Fibroblast of lung (primary cell): ENCODE results near the gene OR5K4. TPM values are rescaled to one million over a fixed set of nuclear protein-coding genes. Genes with fewer than 3 reads are reported as not detected.
"Not testable (repeated sequence)": the region's sequence is repeated elsewhere in the genome, so short reads cannot be mapped to it uniquely, and the experiment has no call there.

Source experiments
- DNase-seq, 2 donors: peaks; one replicate each; pipeline versions ENCODE4 v3.0.0 to v3.0.0-alpha.2; 2010; ENCODE audit warnings: low read depth in 2 of 2
- H2AFZ ChIP-seq: 2 replicates; pipeline ENCODE4 v1.5.1; 2012; ENCODE audit warnings: low read length, control low read depth, inconsistent platforms
- H3K27ac ChIP-seq: 2 replicates; pipeline ENCODE4 v1.5.1; 2011; ENCODE audit warnings: low read length, control low read depth; ENCODE audit not compliant: insufficient read depth
- H3K27me3 ChIP-seq: 2 replicates; pipeline ENCODE4 v1.5.1; 2011; ENCODE audit warnings: mild to moderate bottlenecking, low read length; ENCODE audit not compliant: control insufficient read depth, insufficient read depth
- H3K36me3 ChIP-seq: 2 replicates; pipeline ENCODE4 v1.5.1; 2011; ENCODE audit warnings: low read length; ENCODE audit not compliant: control insufficient read depth, insufficient read depth
- H3K4me1 ChIP-seq: 2 replicates; pipeline ENCODE4 v1.5.1; 2011; ENCODE audit warnings: low read length; ENCODE audit not compliant: control insufficient read depth, insufficient read depth; ENCODE audit errors: extremely low read depth
- H3K4me2 ChIP-seq: 2 replicates; pipeline ENCODE4 v1.5.1; 2011; ENCODE audit warnings: low read length, control low read depth; ENCODE audit not compliant: insufficient read depth; ENCODE audit errors: extremely low read depth
- H3K4me3 ChIP-seq, 4 experiments: fragments of 200-600 bp in 1 of 4; sonication (generic) in 1 of 4; replicated peaks in 1 of 4; 2 replicates each; pipeline ENCODE4 v1.5.1; 2011 to 2016; ENCODE audit warnings: low read length in 4 of 4, low read depth in 3 of 4, mild to moderate bottlenecking in 3 of 4, control low read depth in 2 of 4, inconsistent platforms in 1 of 4, mixed read lengths in 1 of 4; ENCODE audit not compliant: insufficient read depth in 1 of 4; ENCODE audit errors: control extremely low read depth in 1 of 4
- H3K79me2 ChIP-seq: 2 replicates; pipeline ENCODE4 v1.5.1; 2012; ENCODE audit warnings: mild to moderate bottlenecking, low read length, inconsistent platforms; ENCODE audit not compliant: control insufficient read depth, insufficient read depth
- H3K9ac ChIP-seq: 2 replicates; pipeline ENCODE4 v1.5.1; 2011; ENCODE audit warnings: mild to moderate bottlenecking, low read length, control low read depth; ENCODE audit not compliant: insufficient read depth
- H3K9me3 ChIP-seq: 2 replicates; pipeline ENCODE4 v1.5.1; 2012; ENCODE audit warnings: low read depth, low read length; ENCODE audit not compliant: control insufficient read depth, insufficient read depth
- H4K20me1 ChIP-seq: 2 replicates; pipeline ENCODE4 v1.5.1; 2011; ENCODE audit warnings: low read length; ENCODE audit not compliant: control insufficient read depth, insufficient read depth; ENCODE audit errors: extremely low read depth
- EZH2 ChIP-seq: IDR thresholded peaks from 2 replicates; pipeline ENCODE4 v1.5.1; 2012; ENCODE audit warnings: low read length, control low read depth, mild to moderate bottlenecking; ENCODE audit errors: missing control alignments
- polyA plus RNA-seq, 2 donors: library from polyadenylated mRNA; depleted of rRNA in 1 of 2; stranded (reverse) in 1 of 2; unstranded in 1 of 2; fragments of >200 nt; gene quantifications; 2 replicates each; pipeline ENCODE4 v1.2.1, GENCODE V29; 2011 to 2012; ENCODE audit warnings: missing spikeins in 1 of 2
- total RNA-seq: library from RNA; depleted of rRNA; stranded (reverse); fragments of >200 nt; gene quantifications from 2 replicates; pipeline ENCODE4 v1.2.1, GENCODE V29; 2014
- TF ChIP-seq, protein P1 (sequence below), 2 donors: IDR thresholded peaks in 1 of 2; conservative IDR thresholded peaks in 1 of 2; 1 replicate in 1 of 2; 2 replicates in 1 of 2; pipeline ENCODE4 v1.5.1; 2011 to 2012; ENCODE audit warnings: low read length in 2 of 2, control low read depth in 1 of 2, inconsistent platforms in 1 of 2, low read depth in 1 of 2, mild to moderate bottlenecking in 1 of 2

Gene OR5K4
- total and polyA plus RNA-seq, 2 donors (not counting 1 experiment from before 2014, with no cell fraction given): not detected

DNA sequence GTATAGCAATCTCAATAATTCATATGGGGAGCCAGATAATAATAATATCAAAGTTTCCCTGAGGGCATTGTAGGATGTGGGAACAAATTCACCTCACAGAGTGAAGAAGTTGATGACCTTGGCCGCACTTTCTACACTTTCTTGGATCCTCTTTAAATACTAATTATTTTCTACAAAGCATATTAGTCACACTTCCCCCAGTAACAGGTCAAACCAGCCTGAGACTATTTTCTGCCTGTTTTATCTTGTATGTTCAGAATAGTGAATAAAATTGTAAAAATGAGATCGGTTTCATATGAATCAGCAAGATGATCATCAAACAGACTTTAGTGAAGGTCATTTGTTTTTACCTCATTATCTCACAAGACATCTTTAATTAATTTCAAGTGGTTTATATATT, 34.5 kb downstream of the OR5K4 start:
- H4K20me1 ChIP-seq: no peaks in the 10 kb centered on the region
- TF ChIP-seq, protein P1, sequence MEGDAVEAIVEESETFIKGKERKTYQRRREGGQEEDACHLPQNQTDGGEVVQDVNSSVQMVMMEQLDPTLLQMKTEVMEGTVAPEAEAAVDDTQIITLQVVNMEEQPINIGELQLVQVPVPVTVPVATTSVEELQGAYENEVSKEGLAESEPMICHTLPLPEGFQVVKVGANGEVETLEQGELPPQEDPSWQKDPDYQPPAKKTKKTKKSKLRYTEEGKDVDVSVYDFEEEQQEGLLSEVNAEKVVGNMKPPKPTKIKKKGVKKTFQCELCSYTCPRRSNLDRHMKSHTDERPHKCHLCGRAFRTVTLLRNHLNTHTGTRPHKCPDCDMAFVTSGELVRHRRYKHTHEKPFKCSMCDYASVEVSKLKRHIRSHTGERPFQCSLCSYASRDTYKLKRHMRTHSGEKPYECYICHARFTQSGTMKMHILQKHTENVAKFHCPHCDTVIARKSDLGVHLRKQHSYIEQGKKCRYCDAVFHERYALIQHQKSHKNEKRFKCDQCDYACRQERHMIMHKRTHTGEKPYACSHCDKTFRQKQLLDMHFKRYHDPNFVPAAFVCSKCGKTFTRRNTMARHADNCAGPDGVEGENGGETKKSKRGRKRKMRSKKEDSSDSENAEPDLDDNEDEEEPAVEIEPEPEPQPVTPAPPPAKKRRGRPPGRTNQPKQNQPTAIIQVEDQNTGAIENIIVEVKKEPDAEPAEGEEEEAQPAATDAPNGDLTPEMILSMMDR (conservative IDR thresholded peaks at IDR 0.05 in 1 of 2, IDR thresholded peaks at IDR 0.05 in 1 of 2; ENCODE audit: low read depth in 1 of 2, low read length in 2 of 2): no peak
- TF ChIP-seq EZH2: no peak
- H3K36me3 ChIP-seq: no peaks in the 10 kb centered on the region

GRCh38 chr3:98390366-98390765, 36.7 kb downstream of the OR5K4 start, which contains the start of gene OR5K3:
TSS of gene OR5K3 (plus strand) at chr3:98390666. CDS start at chr3:98390666, 0 bp downstream.
- H3K4me1 ChIP-seq: no peaks in the 10 kb centered on the region
- H3K9me3 ChIP-seq: no peaks in the 10 kb centered on the region
- no peak within 1 kb of the TSS for H2AFZ ChIP-seq
- DNase-seq: no peak
- H3K36me3 ChIP-seq: no peaks in the 10 kb centered on the region
- no peak within 1 kb of the TSS for H3K9ac ChIP-seq
- no peak within 1 kb of the TSS for H3K27ac ChIP-seq
- no peak within 1 kb of the TSS for H3K4me3 ChIP-seq
- H3K79me2 ChIP-seq: no peaks in the 10 kb centered on the region
- TF ChIP-seq, protein P1 (conservative IDR thresholded peaks at IDR 0.05 in 1 of 2, IDR thresholded peaks at IDR 0.05 in 1 of 2; ENCODE audit: low read depth in 1 of 2, low read length in 2 of 2): no peak
- no peak for TF ChIP-seq EZH2
- H3K4me2 ChIP-seq: no peak within 1 kb of the TSS
- H3K27me3 ChIP-seq: no peaks in the 10 kb centered on the region
- H4K20me1 ChIP-seq: no peaks in the 10 kb centered on the region

More for the DNA sequence above, 34.5 kb downstream of the OR5K4 start:
- Histone ChIP-seq H3K9me3 (no peaks in the 10 kb centered on the region), H3K4me2 (no peak overlapping the region), H3K4me1 (no peaks in the 10 kb centered on the region), H3K9ac (no peak overlapping the region), H2AFZ (no peak overlapping the region), H3K4me3 (no peak overlapping the region), H3K27ac (no peak overlapping the region), H3K27me3 (no peaks in the 10 kb centered on the region), H3K79me2 (no peaks in the 10 kb centered on the region)
- no peak for DNase-seq

GRCh38 chr3:98395101-98395500, 41.4 kb downstream of the OR5K4 start:
- H3K4me1 ChIP-seq: no peaks in the 10 kb centered on the region
- H3K27ac ChIP-seq: no peak overlapping the region
- H3K9me3 ChIP-seq: no peaks in the 10 kb centered on the region
- no peak for DNase-seq
- H3K9ac ChIP-seq: no peak overlapping the region
- no peaks in the 10 kb centered on the region for H3K27me3 ChIP-seq
- H2AFZ ChIP-seq: no peak overlapping the region
- no peak overlapping the region for H3K4me3 ChIP-seq
- H3K36me3 ChIP-seq: no peaks in the 10 kb centered on the region
- H4K20me1 ChIP-seq: no peaks in the 10 kb centered on the region
- H3K79me2 ChIP-seq: no peaks in the 10 kb centered on the region
- no peak for TF ChIP-seq EZH2
- TF ChIP-seq, protein P1 (conservative IDR thresholded peaks at IDR 0.05 in 1 of 2, IDR thresholded peaks at IDR 0.05 in 1 of 2; ENCODE audit: low read depth in 1 of 2, low read length in 2 of 2): no peak
- no peak overlapping the region for H3K4me2 ChIP-seq

DNA sequence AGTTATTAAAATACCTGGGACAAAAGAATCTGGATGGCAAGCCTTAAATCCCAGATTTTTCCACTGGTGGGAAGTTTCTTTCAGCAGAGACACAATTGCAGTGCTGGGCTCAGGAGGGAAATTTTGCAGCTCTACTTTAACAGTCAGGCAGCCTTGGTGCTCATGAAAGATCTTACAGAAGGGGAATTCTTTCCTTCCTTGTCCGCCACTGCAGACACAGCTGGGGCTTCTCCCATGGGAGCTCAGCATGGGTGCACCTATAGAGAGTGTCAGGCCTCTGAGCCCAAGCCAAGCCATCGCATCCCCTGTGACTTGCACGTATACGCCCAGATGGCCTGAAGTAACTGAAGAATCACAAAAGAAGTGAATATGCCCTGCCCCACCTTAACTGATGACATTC, 42.8 kb downstream of the OR5K4 start:
- not testable (repeated sequence) for H3K9ac ChIP-seq, H3K4me3 ChIP-seq, H4K20me1 ChIP-seq, H3K9me3 ChIP-seq, H3K27me3 ChIP-seq, H3K4me1 ChIP-seq, H3K27ac ChIP-seq, H3K36me3 ChIP-seq, H3K4me2 ChIP-seq, DNase-seq, H3K79me2 ChIP-seq, H2AFZ ChIP-seq
